HG03060 (cell line): ENCODE measurements around the gene KCNC4.

Experiments
- ATAC-seq: cut with Tn5 transposase; IDR thresholded peaks from one replicate; pipeline ENCODE4 v1.9.1; 2021; ENCODE audit warnings: low read depth, moderate number of reproducible peaks; ENCODE audit not compliant: unreplicated experiment

Gene KCNC4

DNA sequence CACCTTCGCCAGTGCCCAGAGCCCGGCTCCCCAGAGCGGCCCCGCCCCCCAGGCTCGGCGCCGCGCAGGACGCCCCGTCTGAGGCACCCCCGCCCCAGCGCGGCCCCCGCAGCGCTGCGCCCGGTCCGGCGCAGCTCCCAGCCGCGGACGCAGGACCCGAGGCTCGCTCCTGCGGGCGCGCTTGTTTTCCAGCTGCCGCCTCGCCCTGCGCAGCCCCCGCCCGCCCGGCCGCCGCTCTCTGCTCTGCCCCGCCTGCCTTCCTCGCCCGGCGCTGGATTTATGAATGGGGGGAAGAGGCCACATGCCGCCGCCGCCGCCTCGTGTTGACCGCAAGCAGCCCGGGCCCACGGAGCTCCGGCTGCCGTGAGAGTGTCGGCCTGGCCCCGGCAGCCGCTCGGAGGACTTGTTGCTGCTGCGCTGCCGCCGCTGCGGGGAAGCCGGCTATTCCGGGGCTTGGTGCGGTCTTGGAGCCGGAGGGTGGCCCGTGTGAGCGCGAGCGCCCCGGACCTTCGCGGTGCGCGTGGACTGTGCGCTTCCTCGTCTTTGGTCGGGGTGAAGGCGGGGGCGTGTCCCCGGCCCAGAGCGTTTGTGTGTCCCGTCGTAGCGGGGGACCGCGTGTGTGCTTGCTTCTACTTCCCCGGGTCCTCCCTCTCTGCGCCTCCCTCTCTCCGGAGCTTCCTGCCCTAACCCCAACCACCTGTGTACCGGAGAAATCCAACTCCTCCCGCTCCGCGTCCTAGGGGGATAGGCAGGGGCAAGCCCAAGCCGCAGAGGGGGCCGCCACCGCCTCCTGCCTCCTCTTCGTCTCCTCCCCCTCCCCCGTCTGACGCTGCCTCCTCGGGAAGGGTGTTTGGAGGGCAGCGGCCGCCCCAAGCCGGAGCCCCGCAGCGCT lies 736 bp downstream of the KCNC4 start:
- no peak for ATAC-seq

DNA sequence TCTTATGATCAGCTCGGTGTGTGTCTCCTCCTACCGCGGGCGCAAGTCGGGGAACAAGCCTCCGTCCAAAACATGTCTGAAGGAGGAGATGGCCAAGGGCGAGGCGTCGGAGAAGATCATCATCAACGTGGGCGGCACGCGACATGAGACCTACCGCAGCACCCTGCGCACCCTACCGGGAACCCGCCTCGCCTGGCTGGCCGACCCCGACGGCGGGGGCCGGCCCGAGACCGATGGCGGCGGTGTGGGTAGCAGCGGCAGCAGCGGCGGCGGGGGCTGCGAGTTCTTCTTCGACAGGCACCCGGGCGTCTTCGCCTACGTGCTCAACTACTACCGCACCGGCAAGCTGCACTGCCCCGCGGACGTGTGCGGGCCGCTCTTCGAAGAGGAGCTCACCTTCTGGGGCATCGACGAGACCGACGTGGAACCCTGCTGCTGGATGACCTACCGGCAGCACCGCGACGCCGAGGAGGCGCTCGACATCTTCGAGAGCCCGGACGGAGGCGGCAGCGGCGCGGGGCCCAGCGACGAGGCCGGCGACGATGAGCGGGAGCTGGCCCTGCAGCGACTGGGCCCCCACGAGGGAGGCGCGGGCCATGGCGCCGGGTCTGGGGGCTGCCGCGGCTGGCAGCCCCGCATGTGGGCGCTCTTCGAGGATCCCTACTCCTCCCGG lies 1.5 kb downstream of the KCNC4 start:
- ATAC-seq = no peak

DNA sequence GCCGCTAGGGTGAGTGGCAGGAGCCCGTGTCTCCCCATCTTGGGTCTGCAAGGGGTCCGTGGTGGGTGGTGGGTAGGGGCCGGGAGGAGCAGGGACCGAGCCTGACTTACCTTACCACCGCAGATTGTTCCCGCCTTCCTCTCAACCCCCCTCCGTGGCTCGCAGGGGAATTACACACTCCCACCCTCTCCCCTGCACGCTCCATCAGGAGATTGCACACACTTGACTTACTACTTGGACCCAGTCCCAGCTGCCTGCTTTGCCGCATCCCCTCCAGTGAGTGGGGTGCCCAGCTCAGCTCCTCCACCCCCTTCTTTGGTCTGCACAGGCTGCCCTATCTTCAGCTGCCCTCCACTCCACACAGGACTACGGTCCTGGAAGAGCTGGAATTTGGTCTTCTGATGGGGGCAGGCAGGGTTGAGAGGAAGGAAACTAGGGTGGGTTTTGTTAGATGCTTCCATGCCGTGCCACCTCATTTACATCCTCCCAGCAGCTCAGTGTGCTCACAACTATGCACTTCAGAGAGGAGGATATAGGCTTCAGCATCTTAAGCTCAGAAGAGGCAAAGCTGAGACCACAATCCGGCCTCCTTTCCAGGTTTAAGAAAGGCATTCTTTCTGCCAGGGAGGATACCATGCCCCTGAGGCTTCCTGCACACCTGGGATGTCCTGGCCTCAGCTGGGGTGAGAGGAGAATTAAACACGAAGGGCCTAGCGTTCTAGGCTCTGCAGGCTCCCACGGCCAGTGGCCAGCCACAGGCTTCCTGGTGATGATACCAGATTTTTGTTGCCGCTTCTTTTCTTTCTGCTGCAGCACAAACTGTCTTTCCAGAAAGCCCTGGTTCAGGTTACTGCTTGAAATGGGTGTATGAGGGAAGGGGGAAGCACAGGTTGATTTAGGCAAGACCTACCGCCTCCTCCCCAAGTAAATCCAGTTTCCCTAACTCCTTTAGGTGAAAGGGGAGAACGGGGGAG lies 2.3 kb downstream of the KCNC4 start:
- ATAC-seq = no peak

DNA sequence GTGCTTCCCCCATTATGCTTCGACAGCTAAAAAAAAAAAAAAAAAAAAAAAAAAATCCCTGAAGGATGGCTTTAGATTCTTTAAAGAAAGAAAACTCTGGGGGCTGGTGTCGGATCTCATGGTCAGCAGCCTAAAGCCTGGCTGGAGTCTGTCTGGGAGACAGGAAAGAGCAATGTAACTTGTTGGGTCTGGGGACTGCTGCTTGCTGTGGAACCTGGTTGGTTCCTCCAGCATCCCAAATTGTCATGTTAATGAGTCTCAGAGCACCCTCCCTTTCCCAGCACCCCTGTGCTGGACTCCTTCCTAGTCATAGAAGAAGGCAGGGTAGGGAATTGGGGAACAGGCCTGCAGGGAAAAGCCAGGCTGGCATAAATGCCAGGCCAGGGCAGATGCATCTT lies 3.0 kb downstream of the KCNC4 start:
- ATAC-seq = no peak

DNA sequence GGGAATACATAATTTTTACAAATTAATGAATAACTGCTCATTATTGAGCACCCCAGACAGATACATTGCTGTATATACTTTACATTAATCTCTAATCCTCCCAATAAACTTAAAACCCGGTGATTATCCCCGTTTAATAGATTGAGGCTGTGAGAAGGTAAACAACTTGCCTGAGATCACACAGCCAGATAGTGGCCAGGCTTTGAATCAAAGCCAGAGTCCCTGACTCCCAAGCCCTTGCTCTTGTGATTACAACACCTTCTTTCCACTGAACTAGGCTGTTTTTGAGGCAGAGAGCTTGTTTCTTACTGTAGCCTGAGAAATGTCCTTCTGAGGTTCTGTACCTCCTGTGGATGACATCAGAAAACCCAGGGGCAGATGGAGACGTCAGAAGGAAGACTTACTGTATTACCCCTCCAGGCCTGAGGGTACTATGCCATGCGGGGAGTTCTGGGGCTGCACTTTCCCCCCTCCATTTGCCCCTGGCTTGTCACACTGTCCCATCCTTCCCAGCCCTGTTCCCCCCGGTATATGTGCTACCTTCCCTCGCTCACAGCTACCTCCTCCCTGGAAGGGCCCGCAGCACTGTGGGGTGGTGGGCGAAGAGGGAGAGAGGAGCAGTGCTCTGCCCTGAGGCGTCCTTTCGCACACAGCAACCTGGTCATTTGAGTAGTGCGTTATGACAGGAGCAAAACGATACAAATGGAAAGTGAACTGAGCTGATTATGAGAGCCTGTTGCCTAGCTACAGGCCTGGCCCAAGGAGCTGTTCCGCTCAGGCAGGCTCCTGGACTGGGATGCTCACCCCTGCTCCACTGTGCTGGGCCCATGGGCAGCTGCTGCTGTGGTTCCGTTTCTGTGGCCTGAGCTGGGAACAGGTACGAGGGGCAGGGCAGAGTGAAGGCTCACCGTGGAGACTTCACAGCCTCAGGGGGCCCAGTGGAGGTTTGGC lies 4.6 kb downstream of the KCNC4 start:
- ATAC-seq = no peak

DNA sequence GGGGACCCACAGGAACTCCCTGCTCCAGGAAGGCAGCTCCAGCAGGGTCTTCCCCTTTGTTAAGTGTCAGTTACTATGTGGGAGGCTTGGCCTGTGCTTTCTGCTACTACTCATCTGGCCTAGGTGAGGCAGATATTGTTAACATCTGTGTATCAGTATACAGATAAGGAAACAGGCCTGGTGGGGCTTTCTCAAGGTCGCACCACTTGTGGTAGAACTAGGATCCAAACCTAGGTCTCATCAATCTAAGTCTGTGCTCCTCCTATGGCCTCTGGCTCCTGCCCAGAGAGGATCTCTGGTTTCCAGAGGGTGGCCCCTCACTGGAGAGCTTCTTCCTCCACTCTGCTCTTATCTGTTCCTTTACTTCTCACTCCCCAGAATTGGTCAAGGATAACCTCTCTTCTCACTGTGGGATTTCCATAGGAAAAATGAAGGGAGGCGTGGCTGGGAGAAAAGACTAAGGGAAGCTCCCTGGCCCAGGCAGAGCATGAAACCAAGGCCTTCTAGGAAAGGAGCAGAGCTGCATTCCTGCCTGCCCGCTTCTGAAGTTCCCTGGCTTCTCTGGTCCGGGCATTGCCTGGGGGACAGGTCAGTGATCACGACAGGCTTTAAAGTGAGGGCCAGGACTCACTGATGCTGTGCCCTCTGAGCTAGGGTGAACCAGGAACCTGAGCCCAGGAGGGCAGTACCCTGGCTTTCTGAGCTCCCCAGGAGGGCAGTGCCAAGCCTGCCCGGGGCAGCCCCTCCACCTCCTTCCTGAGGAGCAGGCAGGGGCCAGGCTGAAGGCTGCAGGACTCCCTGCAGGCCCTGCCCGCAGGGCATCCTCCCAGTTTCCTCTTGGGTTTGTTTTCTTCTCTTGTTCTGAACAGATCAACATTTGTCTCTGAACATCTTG lies 5.8 kb downstream of the KCNC4 start:
- ATAC-seq = no peak

DNA sequence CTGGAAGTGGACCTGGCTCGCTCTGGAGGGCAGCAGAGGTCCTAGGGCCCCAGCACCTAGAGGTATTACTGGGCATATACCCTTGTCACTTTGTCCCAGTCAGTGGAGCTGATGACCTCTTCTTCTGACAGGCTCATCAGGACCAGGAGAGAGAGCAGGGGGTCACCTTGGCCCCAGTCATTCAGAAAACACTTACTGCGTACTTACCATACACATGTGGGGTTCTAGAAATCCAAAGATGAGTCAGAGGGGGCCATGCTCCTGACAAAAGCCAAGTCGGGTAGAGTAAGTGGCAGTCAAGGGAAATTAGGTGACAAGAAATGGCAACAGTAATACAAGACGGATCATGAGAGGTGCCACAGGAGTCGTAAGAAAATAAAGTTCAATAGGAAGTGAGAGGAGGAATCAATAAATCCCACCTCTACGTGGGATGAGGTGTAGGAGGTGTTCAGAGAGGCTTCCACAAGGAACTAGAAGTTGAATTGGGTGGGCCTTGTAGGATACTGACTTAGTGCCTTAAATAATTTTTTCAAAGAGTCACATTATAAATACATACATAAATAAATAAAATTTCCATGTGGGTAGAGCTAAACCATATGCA lies 6.8 kb downstream of the KCNC4 start:
- no peak for ATAC-seq

DNA sequence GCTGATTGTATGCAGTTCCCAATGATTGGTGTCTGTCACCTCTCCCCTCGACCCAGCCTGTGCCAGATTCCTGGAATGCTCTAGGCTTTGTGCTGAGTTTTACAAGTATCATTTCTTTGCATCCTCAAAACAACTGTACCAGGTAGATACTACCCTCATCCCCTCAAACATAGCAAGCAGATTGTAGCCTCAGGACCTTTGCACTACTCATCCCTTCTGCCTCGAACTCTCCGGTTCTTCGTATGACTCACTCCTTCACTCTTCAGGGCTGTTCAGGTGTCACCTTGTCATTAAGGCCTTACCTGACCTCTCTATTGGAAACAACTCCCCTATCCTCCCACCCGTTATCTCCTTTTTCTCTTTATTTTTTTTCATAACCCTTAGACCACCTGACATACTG lies 8.0 kb downstream of the KCNC4 start:
- no peak for ATAC-seq

DNA sequence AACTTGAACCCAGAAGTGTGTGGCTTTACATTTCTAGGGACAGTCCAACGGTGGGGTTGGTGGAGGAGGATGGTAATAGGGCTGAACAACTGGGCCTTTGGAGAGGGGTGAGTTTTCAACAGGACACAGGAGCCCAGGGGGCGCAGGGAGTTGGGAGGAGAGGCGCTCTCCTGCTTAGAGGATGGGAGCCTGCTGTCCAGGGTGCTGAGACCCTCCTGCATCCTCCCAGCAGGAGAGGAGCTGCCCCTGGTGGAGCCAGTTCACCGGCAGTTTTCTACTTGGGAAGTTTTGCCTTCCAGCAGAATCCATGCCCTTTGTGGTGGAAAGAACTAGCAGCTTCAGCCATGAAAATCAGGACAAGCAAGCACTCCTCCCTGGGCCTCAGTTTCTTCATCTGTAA lies 8.6 kb downstream of the KCNC4 start:
- no peak for ATAC-seq

DNA sequence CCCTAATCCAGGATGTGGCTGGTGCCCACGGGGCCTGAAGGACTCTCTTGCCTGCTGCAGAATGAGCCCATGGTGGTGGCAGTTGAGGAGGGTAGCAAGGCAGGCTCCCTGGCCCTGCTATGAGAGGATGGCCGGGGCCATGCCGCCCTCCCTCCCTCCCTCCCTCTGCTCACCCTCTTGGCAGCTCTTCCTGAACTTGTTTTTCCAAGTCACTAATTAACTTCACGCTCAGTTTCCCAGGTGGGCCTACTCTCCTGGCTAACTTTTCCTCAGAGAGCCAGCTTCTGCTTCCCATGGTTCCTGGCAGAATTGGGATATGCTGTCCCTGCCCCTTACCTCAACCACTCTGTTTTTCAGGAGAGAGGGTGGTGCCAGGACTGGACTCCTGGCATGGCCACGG lies 10.2 kb downstream of the KCNC4 start:
- ATAC-seq = no peak

DNA sequence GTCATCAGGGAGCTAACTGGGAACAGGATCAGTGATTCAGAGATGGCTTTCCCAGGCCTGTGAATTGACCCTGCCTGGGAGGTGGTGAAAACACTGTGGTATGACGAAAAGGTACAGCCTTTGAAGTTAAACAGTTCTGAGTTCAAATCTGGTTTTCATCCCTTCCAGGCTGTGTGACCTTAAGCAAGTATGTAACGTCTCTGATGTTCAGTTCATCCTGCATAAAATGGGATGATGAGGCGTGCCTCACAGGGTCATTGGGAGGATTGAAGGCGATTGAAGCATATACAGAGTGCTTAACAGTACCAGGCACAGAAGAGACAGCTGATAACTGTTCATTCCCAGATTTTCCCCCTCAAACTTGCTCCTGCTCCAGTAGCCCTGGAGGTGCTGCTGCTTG lies 11.0 kb downstream of the KCNC4 start:
- ATAC-seq = no peak

DNA sequence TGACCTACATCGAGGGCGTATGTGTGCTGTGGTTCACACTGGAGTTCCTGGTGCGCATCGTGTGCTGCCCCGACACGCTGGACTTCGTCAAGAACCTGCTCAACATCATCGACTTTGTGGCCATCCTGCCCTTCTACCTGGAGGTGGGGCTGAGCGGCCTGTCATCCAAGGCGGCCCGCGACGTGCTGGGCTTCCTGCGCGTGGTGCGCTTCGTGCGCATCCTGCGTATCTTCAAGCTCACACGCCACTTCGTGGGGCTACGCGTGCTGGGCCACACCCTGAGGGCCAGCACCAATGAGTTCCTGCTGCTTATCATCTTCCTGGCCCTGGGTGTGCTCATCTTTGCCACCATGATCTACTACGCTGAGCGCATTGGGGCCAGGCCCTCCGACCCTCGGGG lies 13.0 kb downstream of the KCNC4 start:
- no peak for ATAC-seq

DNA sequence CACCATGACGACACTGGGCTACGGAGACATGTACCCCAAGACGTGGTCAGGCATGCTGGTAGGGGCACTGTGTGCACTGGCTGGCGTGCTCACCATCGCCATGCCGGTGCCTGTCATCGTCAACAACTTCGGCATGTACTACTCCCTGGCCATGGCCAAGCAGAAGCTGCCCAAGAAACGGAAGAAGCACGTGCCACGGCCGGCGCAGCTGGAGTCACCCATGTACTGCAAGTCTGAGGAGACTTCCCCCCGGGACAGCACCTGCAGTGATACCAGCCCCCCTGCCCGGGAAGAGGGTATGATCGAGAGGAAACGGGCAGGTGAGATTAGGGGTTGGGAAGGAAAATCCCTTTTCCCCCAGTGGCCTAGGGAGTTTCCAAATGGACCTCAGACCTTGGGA lies 13.5 kb downstream of the KCNC4 start:
- no peak for ATAC-seq

DNA sequence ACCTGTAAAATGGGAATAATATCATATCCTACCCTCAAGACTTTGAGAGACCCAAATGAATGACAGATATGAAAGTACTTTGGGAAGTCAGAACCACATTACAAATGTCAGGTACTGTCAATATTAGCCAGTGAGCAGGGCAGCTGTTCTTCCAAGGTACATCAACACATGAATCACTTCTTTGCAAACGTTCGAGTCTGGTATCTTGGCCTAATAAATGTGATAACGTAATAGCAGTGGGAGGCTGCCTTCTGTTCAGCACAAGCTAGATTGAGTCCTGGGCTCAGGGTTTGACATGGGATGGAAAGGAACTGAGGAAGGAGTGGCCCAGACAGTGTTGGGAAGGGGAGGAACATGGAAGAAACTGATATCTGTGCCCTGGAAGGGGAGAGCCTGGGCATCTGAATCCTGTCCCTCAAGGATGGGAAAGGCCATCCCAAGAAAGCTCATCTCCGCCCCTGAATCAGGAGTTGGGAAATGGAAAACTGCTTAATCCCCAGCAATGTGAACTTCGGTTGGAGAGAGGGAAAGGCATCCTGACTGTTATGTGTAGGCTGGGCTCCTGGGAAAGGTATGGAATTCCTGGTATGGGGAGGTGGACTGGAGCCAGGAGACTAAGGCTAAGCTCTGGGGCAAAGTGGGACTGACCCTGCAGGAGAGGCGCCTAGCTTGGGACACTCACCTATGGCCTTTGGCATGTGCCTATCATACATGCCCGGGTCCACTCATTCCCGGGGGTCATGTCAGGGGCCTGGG lies 14.3 kb downstream of the KCNC4 start:
- no peak for ATAC-seq

DNA sequence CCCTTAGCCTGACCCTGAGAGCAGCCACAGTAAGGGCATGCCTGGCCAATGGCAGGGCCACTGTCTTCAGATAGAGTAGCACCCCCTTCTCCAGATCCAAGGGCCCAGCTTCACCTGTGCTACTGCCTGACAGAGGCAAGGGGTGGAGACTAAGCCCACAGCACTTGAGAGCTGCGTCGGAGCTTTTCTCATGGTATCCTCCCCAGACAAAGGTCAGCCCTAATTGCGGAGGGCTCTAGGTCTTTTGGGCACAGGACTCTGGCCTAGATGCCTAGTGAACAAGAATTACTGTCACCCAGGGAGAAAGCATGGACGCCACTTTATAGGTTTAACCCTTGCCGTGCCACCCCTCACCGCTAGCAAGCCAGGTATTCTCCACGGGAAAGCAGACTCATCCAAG lies 15.1 kb downstream of the KCNC4 start:
- ATAC-seq = no peak

DNA sequence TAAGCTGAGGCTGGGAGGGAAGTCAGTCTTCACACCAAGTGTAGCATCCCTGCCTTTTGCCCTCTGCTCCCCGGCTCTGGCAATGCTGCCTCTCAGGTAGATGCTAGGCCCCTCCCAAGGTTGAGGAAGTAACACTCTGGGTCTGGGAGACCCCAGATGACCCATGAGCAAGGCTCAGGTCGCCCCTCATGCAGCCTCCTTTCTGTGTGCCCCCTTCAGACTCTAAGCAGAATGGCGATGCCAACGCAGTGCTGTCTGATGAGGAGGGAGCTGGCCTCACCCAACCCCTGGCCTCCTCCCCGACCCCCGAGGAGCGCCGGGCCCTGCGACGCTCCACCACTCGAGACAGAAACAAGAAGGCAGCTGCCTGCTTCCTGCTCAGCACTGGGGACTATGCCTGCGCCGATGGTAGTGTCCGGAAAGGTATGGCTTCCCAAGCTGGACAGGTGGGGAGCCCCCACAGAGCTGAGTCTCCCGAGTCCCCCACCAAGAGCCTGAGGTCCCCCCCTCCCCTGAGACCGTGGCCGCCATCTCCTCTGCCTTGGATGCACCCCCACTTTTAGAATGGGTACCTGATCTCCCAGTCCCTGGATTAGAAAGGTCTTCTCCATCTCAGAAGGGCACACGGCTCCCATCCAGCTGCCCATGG lies 15.8 kb downstream of the KCNC4 start:
- ATAC-seq = no peak

DNA sequence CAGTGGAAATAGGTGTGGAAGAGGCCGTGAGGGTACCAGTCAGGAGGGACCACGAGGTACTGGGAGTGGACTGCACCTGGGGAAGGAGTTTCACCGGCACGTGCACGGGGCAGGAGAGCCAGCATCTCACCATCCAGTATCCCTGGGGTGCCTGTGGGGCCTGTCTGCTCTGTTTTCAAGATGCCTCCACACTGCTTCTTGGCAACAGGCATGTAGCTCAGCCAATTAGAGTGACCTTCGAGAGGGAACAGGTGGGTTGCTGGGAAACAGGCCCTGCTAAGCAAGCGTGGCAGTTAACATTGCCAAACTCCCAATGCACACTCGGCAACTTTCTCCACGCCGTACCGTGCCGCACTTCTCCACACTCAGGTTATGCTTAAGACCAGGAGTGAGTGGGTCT lies 17.7 kb downstream of the KCNC4 start:
- no peak for ATAC-seq
